HepG2 (cell line): ENCODE results near the gene SLC6A17. TPM values are rescaled to one million over a fixed set of nuclear protein-coding genes. Genes with fewer than 3 reads are reported as not detected.

ENCODE experiments used
- ATAC-seq: fragments of 200-7000 bp; cut with Tn5 transposase; 3 replicates; pipeline ENCODE4 v1.9.1; 2020; ENCODE audit warnings: mild to moderate bottlenecking, moderate library complexity
- BruUV-seq: library from RNA; stranded (reverse); fragments of 400-500 nt; replicated peaks from 2 replicates; lab custom pipeline; 2021; lab: Mats Ljungman, UMichigan
- CTCF ChIA-PET: fragments of 300-600 bp; formaldehyde crosslinking; extraction: SDS; loops from one replicate; lab custom pipeline; 2021; ENCODE audit warnings: low total read pairs, inconsistent platforms, low intra/inter-chr PET ratio; lab: Yijun Ruan, JAX
- POLR2A ChIA-PET: fragments of 350-600 bp; sonication (Branson Sonifier 250); formaldehyde crosslinking; loops from one replicate; lab custom pipeline; 2020; ENCODE audit warnings: antibody characterized with exemption, inconsistent platforms; lab: Yijun Ruan, JAX
- DNase-seq: peaks from one replicate; pipeline ENCODE4 v3.0.0-alpha.2; 2015; ENCODE audit warnings: low spot score
- FAIRE-seq: peaks from 3 replicates; lab custom pipeline; 2011; peaks lifted over from hg19 to GRCh38; lab: Jason Lieb, UNC
- H2AFZ ChIP-seq: one replicate; pipeline ENCODE4 v1.6.1; 2011; ENCODE audit warnings: low read length, inconsistent platforms
- H3K27ac ChIP-seq: fragments of 300-600 bp; 3 replicates; pipeline ENCODE4 v1.8.0; 2011; ENCODE audit warnings: mixed run types, mild to moderate bottlenecking, mixed read lengths, low read length, inconsistent platforms; ENCODE audit not compliant: insufficient read depth; ENCODE audit errors: extremely low read length
- H3K27me3 ChIP-seq, 2 experiments: fragments of 200-600 bp in 1 of 2; 2 replicates in 1 of 2; 3 replicates in 1 of 2; pipeline versions ENCODE4 v1.6.0 to v1.8.0; 2011; ENCODE audit warnings: low read length in 2 of 2, mild to moderate bottlenecking in 2 of 2, moderate library complexity in 2 of 2, inconsistent platforms in 1 of 2; ENCODE audit not compliant: insufficient read depth in 2 of 2, control insufficient read depth in 1 of 2
- H3K36me3 ChIP-seq, 2 experiments: fragments of 200-600 bp in 1 of 2; replicated peaks in 1 of 2; 2 replicates in 1 of 2; 3 replicates in 1 of 2; pipeline versions ENCODE4 v1.5.1 to v1.8.0; 2011; ENCODE audit warnings: low read length in 2 of 2, inconsistent platforms in 1 of 2; ENCODE audit not compliant: insufficient read depth in 2 of 2, control insufficient read depth in 1 of 2
- H3K4me1 ChIP-seq: 2 replicates; pipeline ENCODE4 v1.5.1; 2012; ENCODE audit warnings: low read length, inconsistent platforms; ENCODE audit not compliant: insufficient read depth
- H3K4me2 ChIP-seq: 2 replicates; pipeline ENCODE4 v1.6.0; 2011; ENCODE audit warnings: low read depth, low read length, inconsistent platforms
- H3K4me3 ChIP-seq, 3 experiments: fragments of 200-600 bp in 1 of 3; sonication (generic), shearing (Covaris generic) in 1 of 3; replicated peaks in 1 of 3; 2 replicates each; pipeline ENCODE4 v1.5.1; 2011 to 2016; ENCODE audit warnings: low read length in 3 of 3, inconsistent platforms in 2 of 3, low read depth in 2 of 3, mild to moderate bottlenecking in 2 of 3, control low read depth in 1 of 3, mixed read lengths in 1 of 3; ENCODE audit not compliant: insufficient read depth in 1 of 3
- H3K79me2 ChIP-seq: one replicate; pipeline ENCODE4 v1.6.1; 2011; ENCODE audit warnings: low read length, inconsistent platforms; ENCODE audit not compliant: insufficient read depth
- H3K9ac ChIP-seq: 2 replicates; pipeline ENCODE4 v1.6.0; 2011; ENCODE audit warnings: mild to moderate bottlenecking, low read depth, low read length, inconsistent platforms; ENCODE audit not compliant: insufficient read depth
- H3K9me3 ChIP-seq: 2 replicates; pipeline ENCODE4 v1.5.1; 2012; ENCODE audit warnings: mild to moderate bottlenecking, low read length
- H4K20me1 ChIP-seq: 2 replicates; pipeline ENCODE4 v1.6.0; 2011; ENCODE audit warnings: inconsistent platforms, mild to moderate bottlenecking, low read length, moderate library complexity; ENCODE audit not compliant: insufficient read depth
- HNRNPUL1 ChIP-seq: fragments of 200-400 bp; formaldehyde crosslinking; IDR thresholded peaks from 2 replicates; pipeline ENCODE4 v1.6.1; 2017; ENCODE audit warnings: low read depth, mild to moderate bottlenecking, low read length, moderate library complexity
- KAT7 ChIP-seq: IDR thresholded peaks from 2 replicates; pipeline ENCODE4 v1.6.1; 2018; ENCODE audit warnings: borderline replicate concordance, missing compliant biosample characterization
- MIER3 ChIP-seq: IDR thresholded peaks from 2 replicates; pipeline ENCODE4 v1.6.1; 2016; ENCODE audit warnings: missing compliant biosample characterization, borderline replicate concordance
- RBM22 ChIP-seq: fragments of 200-400 bp; formaldehyde crosslinking; optimal IDR thresholded peaks from 2 replicates; pipeline ENCODE3; 2017; ENCODE audit warnings: mild to moderate bottlenecking, low read length, moderate library complexity
- RFX3 ChIP-seq: IDR thresholded peaks from 2 replicates; pipeline ENCODE4 v1.6.1; 2016; ENCODE audit warnings: missing biosample characterization, missing genetic modification reagents
- RNF2 ChIP-seq: fragments of 450-650 bp; conservative IDR thresholded peaks from 2 replicates; pipeline ENCODE4 v1.6.1; 2016; ENCODE audit warnings: low read depth
- SMARCE1 ChIP-seq: fragments of 450-650 bp; IDR thresholded peaks from 2 replicates; pipeline ENCODE4 v1.6.1; 2017; ENCODE audit warnings: borderline replicate concordance
- ZBTB21 ChIP-seq: sonication (generic); formaldehyde crosslinking; IDR thresholded peaks from 2 replicates; pipeline ENCODE4 v1.4.0; 2020; ENCODE audit warnings: missing genetic modification reagents
- ZBTB42 ChIP-seq: sonication (generic); formaldehyde crosslinking; IDR thresholded peaks from 2 replicates; pipeline ENCODE4 v1.5.0; 2020; ENCODE audit warnings: mild to moderate bottlenecking, missing genetic modification reagents
- ZNF496 ChIP-seq: sonication (generic); formaldehyde crosslinking; IDR thresholded peaks from 2 replicates; pipeline ENCODE4 v1.8.1; 2023; ENCODE audit warnings: mild to moderate bottlenecking, moderate library complexity, missing genetic modification reagents; ENCODE audit not compliant: insufficient replicate concordance
- ZNF547 ChIP-seq: sonication (generic); formaldehyde crosslinking; IDR thresholded peaks from 2 replicates; pipeline ENCODE4 v1.5.1; 2020; ENCODE audit warnings: mild to moderate bottlenecking, missing genetic modification reagents
- ZNF549 ChIP-seq: sonication (generic); formaldehyde crosslinking; IDR thresholded peaks from 2 replicates; pipeline ENCODE4 v1.5.0; 2020; ENCODE audit warnings: missing genetic modification reagents
- ZNF574 ChIP-seq: sonication (generic); formaldehyde crosslinking; IDR thresholded peaks from 2 replicates; pipeline ENCODE4 v1.4.0; 2020; ENCODE audit warnings: missing genetic modification reagents
- ZNF674 ChIP-seq: sonication (generic); formaldehyde crosslinking; IDR thresholded peaks from 2 replicates; pipeline ENCODE4 v1.5.0; 2020; ENCODE audit warnings: low read depth, mild to moderate bottlenecking, missing genetic modification reagents
- WGBS: methylation state at CpG from one replicate; pipeline ENCODE4 v1.1.6; 2017; ENCODE audit warnings: low lambda C conversion rate; 5-methylcytosine and 5-hydroxymethylcytosine counted together
- in situ Hi-C: cut with HindIII; loops from 2 replicates; pipeline ENCODE4 v1.10.0; 2017; ENCODE audit warnings: low pct_unique_long_range_greater_than_20kb; ENCODE audit not compliant: extremely low pct_ligation_motif_present
- intact Hi-C: fragments of 100-400 bp; cut with micrococcal nuclease; formaldehyde crosslinking; loops from one replicate; pipeline ENCODE4 v1.10.0; 2022; ENCODE audit not compliant: unreplicated experiment
- polyA plus RNA-seq, 8 experiments: library from polyadenylated mRNA; depleted of rRNA in 3 of 8; stranded (reverse) in 7 of 8; unstranded in 1 of 8; fragments of >200 nt; fragmentation: Illumina TruSeq in 4 of 8; extraction: Trizol in 4 of 8; gene quantifications; 2 replicates each; pipeline versions ENCODE4 v1.2.1 to v1.2.3, GENCODE V29; 2011 to 2016; ENCODE audit warnings: low read depth in 4 of 8, missing spikeins in 1 of 8, mixed read lengths in 1 of 8; ENCODE audit not compliant: insufficient read depth in 1 of 8
- total RNA-seq, 5 experiments: library from RNA; depleted of rRNA; stranded (reverse); fragments of >200 nt; fragmentation: Illumina TruSeq; extraction: Trizol; gene quantifications; 2 replicates each; pipeline ENCODE4 v1.2.3, GENCODE V29; 2016; ENCODE audit warnings: low read depth in 1 of 5
- TF ChIP-seq, protein P1 (sequence below), 2 experiments: sonication (generic) in 1 of 2; formaldehyde crosslinking in 1 of 2; IDR thresholded peaks; 2 replicates each; pipeline versions ENCODE4 v1.4.0 to v1.6.1; 2016 to 2020; ENCODE audit warnings: borderline replicate concordance in 1 of 2, low read depth in 1 of 2, mild to moderate bottlenecking in 1 of 2, missing genetic modification reagents in 1 of 2
- TF ChIP-seq, protein P2 (sequence below): sonication (generic); formaldehyde crosslinking; IDR thresholded peaks from 2 replicates; pipeline ENCODE4 v1.5.0; 2020; ENCODE audit warnings: mild to moderate bottlenecking, missing genetic modification reagents, moderate library complexity

The SLC6A17 gene
- total and polyA plus RNA-seq, 2 of the 13 experiments (the other 11 are each of a cell fraction or from before 2014, with no cell fraction given) = not detected

DNA sequence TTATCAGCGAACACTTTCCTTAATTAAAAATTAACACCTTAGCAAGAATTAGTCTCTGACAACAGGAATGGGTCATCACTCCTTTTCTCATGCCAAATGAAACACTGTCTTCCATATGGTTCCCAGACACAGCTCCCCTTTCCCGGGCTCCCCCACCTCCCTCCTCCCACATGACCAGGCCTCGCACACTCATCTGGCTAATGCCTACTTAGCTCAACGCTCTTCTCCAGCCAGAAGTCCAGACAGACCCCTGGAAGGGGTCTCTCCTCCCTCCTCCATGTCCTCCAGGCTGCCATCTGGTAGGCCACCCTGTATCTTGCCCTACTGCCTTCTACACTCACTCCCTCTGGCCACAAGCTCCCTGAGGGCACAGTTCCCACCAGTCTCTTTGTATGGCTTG is 99.7 kb downstream of the SLC6A17 start:
- no TSS peak for BruUV-seq
- POLR2A ChIA-PET = no interaction called here
- H4K20me1 ChIP-seq = no peaks in the 10 kb centered on the region
- TF ChIP-seq MIER3 (no peak), RNF2 (no peak), RFX3 (CRISPR knock-in tag) (no peak), ZBTB42 (no peak), ZNF574 (CRISPR knock-in tag) (no peak), KAT7 (CRISPR knock-in tag) (no peak), ZNF674 (no peak), HNRNPUL1 (no peak), ZNF496 (CRISPR knock-in tag) (no peak), SMARCE1 (no peak), ZNF549 (CRISPR knock-in tag) (no peak), ZNF547 (no peak), ZBTB21 (no peak), RBM22 (no peak)
- TF ChIP-seq, protein P1, sequence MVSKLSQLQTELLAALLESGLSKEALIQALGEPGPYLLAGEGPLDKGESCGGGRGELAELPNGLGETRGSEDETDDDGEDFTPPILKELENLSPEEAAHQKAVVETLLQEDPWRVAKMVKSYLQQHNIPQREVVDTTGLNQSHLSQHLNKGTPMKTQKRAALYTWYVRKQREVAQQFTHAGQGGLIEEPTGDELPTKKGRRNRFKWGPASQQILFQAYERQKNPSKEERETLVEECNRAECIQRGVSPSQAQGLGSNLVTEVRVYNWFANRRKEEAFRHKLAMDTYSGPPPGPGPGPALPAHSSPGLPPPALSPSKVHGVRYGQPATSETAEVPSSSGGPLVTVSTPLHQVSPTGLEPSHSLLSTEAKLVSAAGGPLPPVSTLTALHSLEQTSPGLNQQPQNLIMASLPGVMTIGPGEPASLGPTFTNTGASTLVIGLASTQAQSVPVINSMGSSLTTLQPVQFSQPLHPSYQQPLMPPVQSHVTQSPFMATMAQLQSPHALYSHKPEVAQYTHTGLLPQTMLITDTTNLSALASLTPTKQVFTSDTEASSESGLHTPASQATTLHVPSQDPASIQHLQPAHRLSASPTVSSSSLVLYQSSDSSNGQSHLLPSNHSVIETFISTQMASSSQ (IDR thresholded peaks at IDR 0.05; ENCODE audit: low read depth) = no peak
- TF ChIP-seq, protein P1 (CRISPR knock-in tag; IDR thresholded peaks at IDR 0.05; ENCODE audit: borderline replicate concordance) = no peak
- TF ChIP-seq, protein P2, sequence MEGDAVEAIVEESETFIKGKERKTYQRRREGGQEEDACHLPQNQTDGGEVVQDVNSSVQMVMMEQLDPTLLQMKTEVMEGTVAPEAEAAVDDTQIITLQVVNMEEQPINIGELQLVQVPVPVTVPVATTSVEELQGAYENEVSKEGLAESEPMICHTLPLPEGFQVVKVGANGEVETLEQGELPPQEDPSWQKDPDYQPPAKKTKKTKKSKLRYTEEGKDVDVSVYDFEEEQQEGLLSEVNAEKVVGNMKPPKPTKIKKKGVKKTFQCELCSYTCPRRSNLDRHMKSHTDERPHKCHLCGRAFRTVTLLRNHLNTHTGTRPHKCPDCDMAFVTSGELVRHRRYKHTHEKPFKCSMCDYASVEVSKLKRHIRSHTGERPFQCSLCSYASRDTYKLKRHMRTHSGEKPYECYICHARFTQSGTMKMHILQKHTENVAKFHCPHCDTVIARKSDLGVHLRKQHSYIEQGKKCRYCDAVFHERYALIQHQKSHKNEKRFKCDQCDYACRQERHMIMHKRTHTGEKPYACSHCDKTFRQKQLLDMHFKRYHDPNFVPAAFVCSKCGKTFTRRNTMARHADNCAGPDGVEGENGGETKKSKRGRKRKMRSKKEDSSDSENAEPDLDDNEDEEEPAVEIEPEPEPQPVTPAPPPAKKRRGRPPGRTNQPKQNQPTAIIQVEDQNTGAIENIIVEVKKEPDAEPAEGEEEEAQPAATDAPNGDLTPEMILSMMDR (CRISPR knock-in tag) = no peak

More for the DNA sequence above, 99.7 kb downstream of the SLC6A17 start:
- WGBS = 7% methylated on average over 4 of the region's 4 CpGs
- intact Hi-C loops (no loop called here), in situ Hi-C loops (no loop called here)
- Histone ChIP-seq H3K27ac (no peak overlapping the region), H3K4me2 (no peak overlapping the region), H3K4me3 (no peak overlapping the region), H3K9ac (no peak overlapping the region), H2AFZ (no peak overlapping the region), H3K9me3 (no peaks in the 10 kb centered on the region), H3K36me3 (no peaks in the 10 kb centered on the region), H3K4me1 (no peaks in the 10 kb centered on the region), H3K79me2 (no peaks in the 10 kb centered on the region), H3K27me3 (peaks cover 2 to 28% of the 10 kb centered on the region in 2 experiments; a peak in 3 of 5 replicates)
- DNase-seq (no peak), ATAC-seq (no peak), FAIRE-seq (no peak)
- CTCF ChIA-PET = no interaction called here
